ENCODE data around the gene PERCC1.

PERCC1 gene

GRCh38 chr16:1430759-1431496 lies at the start of gene PERCC1:
PERCC1 (plus strand) TSS chr16:1431078; CDS start chr16:1432594, 1,516 bp downstream.
- H3K9me3 ChIP-seq (ENCODE audit: control insufficient read depth, low read length): no peaks in the 10 kb centered on the region
- no peak within 1 kb of the TSS for H3K4me3 ChIP-seq (ENCODE audit: low read depth, low read length)

GRCh38 chr16:1381612-1382406 lies 49.1 kb upstream of the PERCC1 start:
- Histone ChIP-seq H3K9ac (no peak overlapping the region), H3K27me3 (ENCODE audit: control insufficient read depth, insufficient read depth, low read length) (no peaks in the 10 kb centered on the region), H2AFZ (no peak overlapping the region), H3K9me3 (ENCODE audit: control insufficient read depth, low read length) (no peaks in the 10 kb centered on the region), H3K4me1 (no peaks in the 10 kb centered on the region), H3K36me3 (ENCODE audit: control insufficient read depth, insufficient read depth, low read length) (no peaks in the 10 kb centered on the region), H3K27ac (no peak overlapping the region), H3K79me2 (peaks cover 10% of the 10 kb centered on the region), H3K4me2 (ENCODE audit: low read length) (no peak overlapping the region), H3K4me3 (ENCODE audit: low read depth, low read length) (no peak overlapping the region)
- no peak for TF ChIP-seq CTCF (IDR thresholded peaks at IDR 0.05)

More at GRCh38 chr16:1430759-1431496, at the start of gene PERCC1:
- Histone ChIP-seq H3K4me2 (ENCODE audit: low read length) (no peak within 1 kb of the TSS), H3K4me1 (no peaks in the 10 kb centered on the region), H3K79me2 (no peaks in the 10 kb centered on the region), H3K36me3 (ENCODE audit: control insufficient read depth, insufficient read depth, low read length) (no peaks in the 10 kb centered on the region), H3K9ac (no peak within 1 kb of the TSS), H2AFZ (no peak within 1 kb of the TSS), H3K27me3 (ENCODE audit: control insufficient read depth, insufficient read depth, low read length) (no peaks in the 10 kb centered on the region), H3K27ac (no peak within 1 kb of the TSS)
- TF ChIP-seq CTCF (IDR thresholded peaks at IDR 0.05): no peak

- no peak overlapping the region for H2AFZ ChIP-seq
- peaks cover 2% of the 10 kb centered on the region for H3K79me2 ChIP-seq
- no peaks in the 10 kb centered on the region for H3K9me3 ChIP-seq (ENCODE audit: control insufficient read depth, low read length)
- no peak for TF ChIP-seq CTCF (IDR thresholded peaks at IDR 0.05)
- H3K4me2 ChIP-seq (ENCODE audit: low read length): no peak overlapping the region
- no peaks in the 10 kb centered on the region for H3K27me3 ChIP-seq (ENCODE audit: control insufficient read depth, insufficient read depth, low read length)
- no peak overlapping the region for H3K27ac ChIP-seq
- no peaks in the 10 kb centered on the region for H3K36me3 ChIP-seq (ENCODE audit: control insufficient read depth, insufficient read depth, low read length)
- H3K9ac ChIP-seq: no peak overlapping the region
- no peak overlapping the region for H3K4me3 ChIP-seq (ENCODE audit: low read depth, low read length)
- H3K4me1 ChIP-seq: no peaks in the 10 kb centered on the region
Observed at GRCh38 chr16:1383556-1383955, 47.3 kb upstream of the PERCC1 start.

- Histone ChIP-seq H3K9me3 (ENCODE audit: control insufficient read depth, low read length) (no peaks in the 10 kb centered on the region), H3K9ac (no peak overlapping the region), H3K4me1 (no peaks in the 10 kb centered on the region), H2AFZ (no peak overlapping the region), H3K4me3 (ENCODE audit: low read depth, low read length) (no peak overlapping the region), H3K27ac (no peak overlapping the region), H3K4me2 (ENCODE audit: low read length) (no peak overlapping the region), H3K79me2 (peaks cover 2% of the 10 kb centered on the region), H3K36me3 (ENCODE audit: control insufficient read depth, insufficient read depth, low read length) (no peaks in the 10 kb centered on the region), H3K27me3 (ENCODE audit: control insufficient read depth, insufficient read depth, low read length) (no peaks in the 10 kb centered on the region)
- TF ChIP-seq CTCF (IDR thresholded peaks at IDR 0.05): no peak
Observed at GRCh38 chr16:1385232-1385631, 45.6 kb upstream of the PERCC1 start.

All from parathyroid adenoma (tissue), 2 donors.